Astrocyte (in vitro differentiated cells and primary cell): ENCODE measurements around the gene RPS6KA3. TPM values are rescaled to one million over a fixed set of nuclear protein-coding genes. Genes with fewer than 3 reads are reported as not detected.

Source experiments
- DNase-seq: peaks from one replicate; pipeline ENCODE4 v3.0.0-alpha.2; 2010; ENCODE audit warnings: low read depth
- FAIRE-seq: peaks from 2 replicates; lab custom pipeline; 2011; peaks lifted over from hg19 to GRCh38; lab: Jason Lieb, UNC
- H2AFZ ChIP-seq: 2 replicates; pipeline ENCODE4 v1.6.0; 2012; ENCODE audit warnings: low read depth, low read length, inconsistent platforms
- H3K27ac ChIP-seq: 2 replicates; pipeline ENCODE4 v1.5.1; 2011; ENCODE audit warnings: low read depth, low read length, inconsistent platforms
- H3K27me3 ChIP-seq: 2 replicates; pipeline ENCODE4 v1.6.0; 2011; ENCODE audit warnings: low read length, inconsistent platforms; ENCODE audit not compliant: insufficient read depth
- H3K36me3 ChIP-seq: 2 replicates; pipeline ENCODE4 v1.5.1; 2011; ENCODE audit warnings: low read length, inconsistent platforms; ENCODE audit not compliant: insufficient read depth
- H3K4me1 ChIP-seq: 2 replicates; pipeline ENCODE4 v1.5.1; 2011; ENCODE audit warnings: low read length, inconsistent platforms; ENCODE audit not compliant: insufficient read depth
- H3K4me2 ChIP-seq: 2 replicates; pipeline ENCODE4 v1.6.0; 2012; ENCODE audit warnings: low read length, inconsistent platforms
- H3K4me3 ChIP-seq: 2 replicates; pipeline ENCODE4 v1.5.1; 2011; ENCODE audit warnings: low read depth, mild to moderate bottlenecking, low read length, inconsistent platforms; ENCODE audit not compliant: insufficient read depth
- H3K79me2 ChIP-seq: 2 replicates; pipeline ENCODE4 v1.6.0; 2012; ENCODE audit warnings: mild to moderate bottlenecking, low read length, inconsistent platforms; ENCODE audit not compliant: insufficient read depth
- H3K9ac ChIP-seq: 2 replicates; pipeline ENCODE4 v1.6.0; 2012; ENCODE audit warnings: mild to moderate bottlenecking, low read length, inconsistent platforms
- H3K9me3 ChIP-seq: 2 replicates; pipeline ENCODE4 v1.5.1; 2012; ENCODE audit warnings: low read depth, mild to moderate bottlenecking, low read length, inconsistent platforms; ENCODE audit not compliant: insufficient read depth
- H4K20me1 ChIP-seq: 2 replicates; pipeline ENCODE4 v1.6.0; 2012; ENCODE audit warnings: low read length, inconsistent platforms; ENCODE audit not compliant: insufficient read depth
- H3K27ac Mint-ChIP-seq: one replicate; pipeline ENCODE4 v1.8.0; 2021; ENCODE audit warnings: mild to moderate bottlenecking, mixed read lengths; ENCODE audit not compliant: unreplicated experiment
- H3K27me3 Mint-ChIP-seq: one replicate; pipeline ENCODE4 v1.8.0; 2021; ENCODE audit warnings: low read depth, mixed read lengths; ENCODE audit not compliant: unreplicated experiment
- H3K36me3 Mint-ChIP-seq: one replicate; pipeline ENCODE4 v1.8.0; 2021; ENCODE audit warnings: low read depth, mixed read lengths; ENCODE audit not compliant: unreplicated experiment
- H3K4me1 Mint-ChIP-seq: one replicate; pipeline ENCODE4 v1.8.0; 2021; ENCODE audit warnings: low read depth, mixed read lengths; ENCODE audit not compliant: unreplicated experiment
- H3K4me3 Mint-ChIP-seq: one replicate; pipeline ENCODE4 v1.8.0; 2021; ENCODE audit warnings: mild to moderate bottlenecking, moderate library complexity, mixed read lengths; ENCODE audit not compliant: unreplicated experiment
- H3K9me3 Mint-ChIP-seq: one replicate; pipeline ENCODE4 v1.8.0; 2021; ENCODE audit warnings: mild to moderate bottlenecking, mixed read lengths; ENCODE audit not compliant: unreplicated experiment
- CTCF ChIP-seq: IDR thresholded peaks from 2 replicates; pipeline ENCODE4 v1.5.1; 2011; ENCODE audit warnings: low read depth, mild to moderate bottlenecking, inconsistent platforms, low read length, moderate library complexity; ENCODE audit not compliant: insufficient read depth
- EZH2 ChIP-seq: IDR thresholded peaks from 2 replicates; pipeline ENCODE4 v1.6.1; 2012; ENCODE audit warnings: mild to moderate bottlenecking, low read length, inconsistent platforms; ENCODE audit not compliant: insufficient read depth
- total RNA-seq: library from RNA; stranded (reverse); gene quantifications from 2 replicates; pipeline ENCODE4 v1.2.1, GENCODE V29; 2021

The RPS6KA3 gene
- total RNA-seq, 1 donor from 2014 or later: 34.3 TPM

GRCh38 chrX:20263474-20263873 lies 3.2 kb downstream of the RPS6KA3 start:
- H3K9ac ChIP-seq: peak overlapping the region; percentile 32

GRCh38 chrX:20260885-20261284 lies 5.8 kb downstream of the RPS6KA3 start:
- Histone ChIP-seq H2AFZ (no peak overlapping the region), H3K4me2 (no peak overlapping the region), H3K9me3 (no peaks in the 10 kb centered on the region), H3K36me3 (no peaks in the 10 kb centered on the region), H3K27ac (no peak overlapping the region), H4K20me1 (peaks cover 11% of the 10 kb centered on the region), H3K4me1 (peaks cover 11% of the 10 kb centered on the region), H3K79me2 (peaks cover 78% of the 10 kb centered on the region), H3K4me3 (no peak overlapping the region), H3K27me3 (no peaks in the 10 kb centered on the region), H3K9ac (no peak overlapping the region)
- no peak overlapping the region for H3K27ac Mint-ChIP-seq
- DNase-seq: no peak
- H3K27me3 Mint-ChIP-seq: no peaks in the 10 kb centered on the region
- no peaks in the 10 kb centered on the region for H3K36me3 Mint-ChIP-seq
- H3K4me1 Mint-ChIP-seq: peaks cover 5% of the 10 kb centered on the region
- no peak for FAIRE-seq
- no peak for TF ChIP-seq CTCF
- TF ChIP-seq EZH2: no peak
- no peak overlapping the region for H3K4me3 Mint-ChIP-seq
- H3K9me3 Mint-ChIP-seq: no peaks in the 10 kb centered on the region

More at GRCh38 chrX:20263474-20263873, 3.2 kb downstream of the RPS6KA3 start:
- no peak overlapping the region for H2AFZ ChIP-seq
- DNase-seq (peak; percentile 51), FAIRE-seq (peak; percentile 43)
- peak overlapping the region; percentile 66 for H3K4me3 Mint-ChIP-seq
- H3K4me1 Mint-ChIP-seq: peaks cover 5% of the 10 kb centered on the region
- TF ChIP-seq EZH2: no peak
- TF ChIP-seq CTCF: no peak
- H3K4me2 ChIP-seq: peak overlapping the region; percentile 93
- no peaks in the 10 kb centered on the region for H3K36me3 Mint-ChIP-seq
- no peaks in the 10 kb centered on the region for H3K27me3 ChIP-seq
- no peaks in the 10 kb centered on the region for H3K9me3 Mint-ChIP-seq
- H3K36me3 ChIP-seq: no peaks in the 10 kb centered on the region
- H3K79me2 ChIP-seq: peaks cover 70% of the 10 kb centered on the region
- peak overlapping the region; percentile 39 for H3K27ac ChIP-seq
- no peak overlapping the region for H3K4me3 ChIP-seq
- peaks cover 11% of the 10 kb centered on the region for H4K20me1 ChIP-seq
- no peaks in the 10 kb centered on the region for H3K27me3 Mint-ChIP-seq
- H3K9me3 ChIP-seq: no peaks in the 10 kb centered on the region
- peaks cover 15% of the 10 kb centered on the region for H3K4me1 ChIP-seq
- H3K27ac Mint-ChIP-seq: no peak overlapping the region

GRCh38 chrX:20254712-20255299 lies 11.9 kb downstream of the RPS6KA3 start:
- peaks cover 55% of the 10 kb centered on the region for H3K79me2 ChIP-seq
- DNase-seq: peak; percentile 56

More at GRCh38 chrX:20254712-20255299, 11.9 kb downstream of the RPS6KA3 start:
- Mint-ChIP-seq H3K36me3 (peaks cover 2% of the 10 kb centered on the region), H3K27me3 (no peaks in the 10 kb centered on the region), H3K4me3 (no peak overlapping the region), H3K9me3 (no peaks in the 10 kb centered on the region), H3K27ac (no peak overlapping the region), H3K4me1 (peaks cover 1% of the 10 kb centered on the region)
- Histone ChIP-seq H2AFZ (no peak overlapping the region), H3K27ac (no peak overlapping the region), H3K27me3 (no peaks in the 10 kb centered on the region), H4K20me1 (peaks cover 13% of the 10 kb centered on the region), H3K4me1 (no peaks in the 10 kb centered on the region), H3K9ac (no peak overlapping the region), H3K9me3 (no peaks in the 10 kb centered on the region), H3K36me3 (no peaks in the 10 kb centered on the region), H3K4me3 (no peak overlapping the region), H3K4me2 (no peak overlapping the region)
- FAIRE-seq: peak; percentile 96
- no peak for TF ChIP-seq CTCF
- TF ChIP-seq EZH2: no peak
